ENCODE data around the gene RGS7BP.
"Not testable (repeated sequence)": the region's sequence is repeated elsewhere in the genome, so short reads cannot be mapped to it uniquely, and the experiment has no call there.

Gene RGS7BP

GRCh38 chr5:64505769-64506566, at the start of gene RGS7BP:
Gene RGS7BP, plus strand, starts transcription at chr5:64506015. Its CDS starts 610 bp downstream, at chr5:64506625.
- no peak for DNase-seq

GRCh38 chr5:64457846-64458245, 48.0 kb upstream of the RGS7BP start:
- DNase-seq: no peak

DNA sequence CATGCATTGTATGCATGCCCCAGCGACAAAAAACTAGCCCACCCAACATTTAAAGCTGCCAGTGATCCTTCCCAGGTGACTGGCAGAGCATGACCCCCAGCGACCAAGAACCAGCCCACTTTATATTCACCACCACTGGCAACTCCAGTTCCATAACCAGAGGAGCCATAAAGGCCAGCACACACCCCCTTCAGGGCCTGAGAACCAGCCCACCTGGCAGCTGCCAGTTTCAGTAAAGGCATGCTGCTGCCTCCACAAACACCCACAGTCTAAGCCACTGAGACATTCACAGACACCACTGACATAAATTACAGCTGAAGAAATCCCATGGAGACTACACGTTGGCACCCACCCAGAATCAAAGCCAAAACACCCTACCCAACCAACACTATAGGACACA, 46.9 kb upstream of the RGS7BP start:
- DNase-seq: no peak

DNA sequence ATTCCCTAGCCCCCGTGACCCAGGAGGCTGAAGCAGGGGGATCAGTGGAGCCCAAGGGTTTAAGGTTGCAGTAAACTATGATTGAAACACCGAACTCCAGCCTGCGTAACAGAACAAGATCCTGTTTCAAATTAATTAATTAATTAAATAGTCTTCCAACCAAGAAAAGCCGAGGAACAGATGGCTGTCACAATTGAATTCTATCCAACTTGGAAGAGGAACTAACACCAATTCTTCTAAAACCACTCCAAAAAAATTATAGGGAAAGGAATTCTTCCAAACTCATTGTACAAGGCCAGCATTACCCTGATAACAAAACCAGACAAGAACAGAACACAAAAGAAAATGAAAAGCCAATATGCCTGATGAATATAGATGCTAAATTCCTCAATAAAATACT, 43.4 kb upstream of the RGS7BP start:
- no peak for DNase-seq

GRCh38 chr5:64486163-64486562, 19.7 kb upstream of the RGS7BP start:
- DNase-seq: no peak

GRCh38 chr5:64487283-64487682, 18.5 kb upstream of the RGS7BP start:
- no peak for DNase-seq

DNA sequence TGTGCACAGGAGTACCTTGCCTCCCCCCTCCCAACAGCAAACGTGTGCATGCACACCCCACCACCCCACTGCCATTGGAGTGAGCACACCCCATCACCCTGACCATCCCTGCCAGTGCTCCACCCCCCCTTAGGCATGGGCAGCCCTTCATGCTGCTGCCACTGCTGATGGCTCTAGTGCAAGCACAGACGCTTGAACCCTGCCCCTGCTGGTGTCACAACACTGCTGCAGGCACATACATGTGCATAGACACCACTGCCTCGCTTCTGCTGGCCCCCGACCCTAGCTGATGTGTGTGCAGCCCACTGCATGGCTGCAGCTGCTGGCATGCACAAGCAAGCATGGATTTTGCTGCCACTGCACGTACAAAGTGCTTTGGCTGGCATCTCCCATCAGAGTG, 16.0 kb upstream of the RGS7BP start:
- no peak for DNase-seq

DNA sequence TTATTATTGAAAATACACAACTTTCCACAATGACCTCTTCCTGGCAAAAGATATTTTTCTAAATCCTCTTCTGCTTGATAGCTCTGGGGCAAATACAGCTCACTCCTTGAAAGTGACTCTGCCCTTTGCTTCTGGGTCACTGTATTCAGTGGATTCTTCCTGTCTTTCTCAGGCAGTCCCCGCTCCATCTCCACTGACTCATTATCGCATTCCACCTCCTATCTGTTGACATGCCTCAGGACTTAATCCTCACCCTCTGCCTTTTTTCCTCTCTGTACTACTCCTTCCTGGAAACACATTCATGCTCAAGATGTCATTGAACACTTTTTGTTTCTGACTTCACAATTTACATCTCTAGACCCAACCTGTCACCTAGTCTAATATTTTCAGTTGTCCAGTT, 8.4 kb upstream of the RGS7BP start:
- DNase-seq: no peak

DNA sequence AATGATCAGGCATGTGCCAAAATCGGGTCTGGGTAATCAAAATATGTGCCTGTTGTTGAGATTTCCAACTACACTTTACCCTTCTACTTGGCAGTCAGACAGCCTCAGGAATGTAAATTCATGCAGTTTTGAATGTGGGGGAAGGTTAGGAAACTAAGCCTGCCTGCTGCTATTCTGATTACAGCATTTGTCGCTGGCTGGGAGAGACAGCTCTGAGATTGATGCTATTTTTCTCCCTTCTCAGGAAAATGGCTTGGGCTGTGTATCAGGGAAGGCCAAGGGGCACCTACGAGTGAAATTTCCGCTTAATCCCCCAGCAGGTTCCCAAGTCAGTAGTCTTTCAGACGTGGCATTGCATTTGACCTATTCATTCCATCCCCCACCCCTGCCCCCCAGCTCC, 3.6 kb upstream of the RGS7BP start:
- DNase-seq: no peak

GRCh38 chr5:64506567-64507263, 900 bp downstream of the RGS7BP start:
- DNase-seq: no peak

DNA sequence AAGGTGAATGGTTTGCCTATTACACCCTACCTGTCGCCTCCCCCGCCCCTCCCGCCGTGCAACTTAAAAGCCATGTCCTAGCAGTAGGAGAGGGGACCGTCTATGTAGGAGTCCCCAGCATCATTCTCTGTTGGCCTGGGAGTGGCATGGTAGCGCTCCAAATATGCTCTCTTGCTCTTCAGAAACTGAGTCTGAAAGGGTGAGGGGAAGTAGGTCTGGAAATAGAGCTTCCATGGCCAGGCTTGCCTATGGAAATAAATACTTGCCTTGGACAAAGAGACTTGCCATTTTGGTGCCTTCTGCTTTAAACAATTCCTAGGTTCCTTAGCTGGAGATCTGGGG, 1.4 kb downstream of the RGS7BP start:
- DNase-seq: no peak

DNA sequence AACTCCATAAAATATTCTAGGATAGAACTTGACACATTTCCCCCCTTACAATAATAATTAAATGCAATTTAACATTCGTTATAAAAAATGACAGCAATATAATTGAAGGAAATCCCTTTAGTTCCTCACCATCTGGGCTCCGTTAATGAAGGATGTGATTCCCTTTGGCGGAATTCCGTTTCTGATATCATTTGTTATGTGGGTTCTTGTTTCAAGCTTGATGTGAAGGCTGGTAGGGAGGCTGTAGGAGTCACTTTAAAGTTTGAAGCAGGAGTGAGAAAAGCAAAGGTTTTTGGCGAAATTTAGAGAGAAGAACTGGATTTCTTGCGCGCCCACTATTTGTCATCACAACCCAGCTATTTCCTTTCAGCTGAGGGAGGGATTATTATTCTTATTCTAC, 4.0 kb downstream of the RGS7BP start:
- no peak for DNase-seq

GRCh38 chr5:64513492-64513891, 7.7 kb downstream of the RGS7BP start:
- DNase-seq: no peak

DNA sequence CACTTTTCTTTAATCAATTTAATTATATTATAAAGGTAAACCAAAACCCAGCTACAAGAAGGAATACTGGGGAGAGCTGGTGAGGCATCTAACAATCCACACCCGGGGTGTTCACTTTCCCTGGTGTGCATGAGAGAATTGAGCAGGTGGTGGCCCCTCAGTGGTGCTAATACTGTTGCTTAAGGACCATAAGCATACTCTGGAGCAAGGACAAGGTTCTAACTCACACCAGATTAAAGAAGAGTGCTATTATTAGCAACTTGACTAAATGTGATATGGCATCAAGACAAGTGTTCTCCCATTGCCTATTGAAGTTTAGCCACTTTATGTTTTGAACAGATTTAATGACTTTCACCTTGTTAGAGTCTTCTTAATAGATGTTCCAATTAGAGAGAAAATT, 8.8 kb downstream of the RGS7BP start:
- no peak for DNase-seq

DNA sequence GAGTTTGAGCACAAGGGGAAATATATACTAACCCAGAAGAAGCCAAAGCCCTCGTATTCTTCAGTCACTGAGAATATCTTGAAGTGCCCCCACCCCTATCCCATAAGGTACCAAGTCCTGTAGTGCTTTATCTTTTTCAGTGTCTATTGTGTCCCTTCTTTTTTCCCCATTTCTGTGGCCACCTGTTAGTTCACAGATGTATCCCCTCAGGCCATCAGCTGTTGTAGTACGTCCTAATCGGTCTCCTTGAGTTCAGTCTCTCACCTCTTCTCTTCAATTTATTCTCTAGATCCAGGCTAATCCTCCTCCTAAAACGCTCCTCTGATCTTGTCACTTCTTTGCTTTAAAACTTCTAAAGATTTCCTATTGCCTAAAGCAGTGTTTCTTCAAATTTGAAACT, 10.4 kb downstream of the RGS7BP start:
- no peak for DNase-seq

DNA sequence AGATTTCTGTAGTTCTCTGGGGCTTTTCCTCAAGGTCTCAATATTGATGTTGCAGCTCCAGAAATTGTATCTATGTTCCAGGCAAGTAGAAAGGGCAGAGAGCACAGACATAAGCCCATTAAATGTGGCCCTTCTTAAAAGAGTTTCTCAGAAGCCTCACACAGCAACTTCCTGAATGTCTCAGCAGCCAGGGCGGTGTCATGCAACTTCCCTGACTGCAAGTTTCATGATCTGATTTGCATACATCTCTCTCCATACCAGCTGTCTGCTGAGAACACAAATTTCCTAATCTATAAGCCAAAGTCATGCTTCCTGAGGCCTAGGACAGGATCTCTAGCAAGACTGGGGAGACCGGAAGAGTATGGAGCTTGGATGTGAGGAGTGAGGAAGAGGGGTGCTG, 13.0 kb downstream of the RGS7BP start:
- DNase-seq: no peak

GRCh38 chr5:64519263-64519662, 13.4 kb downstream of the RGS7BP start:
- DNase-seq: no peak

DNA sequence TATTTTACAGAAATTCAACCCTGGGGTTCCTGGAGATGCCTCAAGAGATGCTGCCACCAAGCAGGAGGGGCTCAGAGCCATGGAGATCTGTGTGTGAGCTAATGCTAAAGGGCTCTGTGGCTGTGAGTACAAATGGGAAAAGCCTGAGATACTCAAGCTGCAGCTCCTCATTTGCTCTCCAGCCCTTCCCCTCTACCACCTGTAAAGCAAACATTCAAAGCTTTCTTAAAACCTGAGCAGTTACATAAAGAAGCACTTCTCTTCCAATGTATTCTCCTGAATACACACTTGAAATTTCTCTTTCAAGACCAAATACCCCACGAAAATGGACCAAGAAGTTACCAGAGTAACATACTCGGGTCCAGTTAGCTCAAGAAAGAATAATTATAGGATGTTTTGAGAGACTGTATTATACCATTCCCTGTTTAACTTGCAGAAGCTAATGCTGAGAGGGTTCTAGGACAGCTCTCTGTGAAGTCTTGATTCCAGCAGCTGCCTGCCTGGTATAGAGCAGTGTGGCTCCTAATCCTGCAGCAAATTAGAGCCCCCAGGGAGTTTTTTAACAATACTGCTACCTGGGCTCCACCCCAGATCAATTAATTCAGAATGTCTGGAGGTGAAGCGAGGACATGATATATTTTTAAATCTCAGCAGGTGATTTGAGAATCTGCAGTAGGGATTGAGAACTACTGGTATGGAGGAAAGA, 21.1 kb downstream of the RGS7BP start:
- no peak for DNase-seq

GRCh38 chr5:64530076-64530475, 24.3 kb downstream of the RGS7BP start:
- no peak for DNase-seq

GRCh38 chr5:64532212-64532611, 26.4 kb downstream of the RGS7BP start:
- no peak for DNase-seq

DNA sequence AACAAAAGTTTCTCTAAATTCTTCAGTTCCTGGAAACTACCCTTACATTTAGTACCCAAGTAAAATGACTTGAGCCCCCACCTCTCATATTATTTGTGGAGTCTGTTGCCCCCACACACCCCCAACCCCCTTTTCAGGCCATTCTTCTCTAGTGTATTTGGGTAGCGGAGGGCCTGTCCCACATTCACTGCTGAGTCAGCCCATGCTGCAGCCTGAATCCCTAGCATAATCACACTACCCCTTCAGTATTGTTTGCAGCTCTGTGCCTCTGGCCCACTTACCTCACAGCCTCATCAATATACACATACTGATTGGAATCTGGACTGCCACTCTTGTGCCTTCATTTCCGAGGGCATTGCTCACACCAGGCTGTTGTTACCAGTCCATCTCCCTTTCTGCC, 26.8 kb downstream of the RGS7BP start:
- no peak for DNase-seq

DNA sequence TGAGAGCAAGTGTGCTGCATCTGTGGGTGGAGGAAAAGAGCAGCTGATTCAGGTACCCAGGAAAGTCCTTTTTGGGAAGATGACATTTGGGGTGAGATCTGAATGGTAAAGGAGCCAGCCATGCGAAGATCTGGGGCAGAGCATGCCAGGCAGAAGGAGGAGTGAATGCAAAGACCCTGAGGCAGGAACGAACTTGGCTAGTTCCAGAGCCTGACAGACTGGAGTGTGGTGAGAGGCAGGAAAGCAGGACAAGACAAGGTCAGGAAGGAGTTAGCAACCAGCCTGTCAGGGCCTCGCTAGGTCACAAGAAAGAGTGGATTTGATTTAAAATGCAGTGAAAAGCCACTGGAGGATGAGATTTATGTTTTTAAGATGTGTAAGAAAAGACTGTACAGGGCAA, 28.2 kb downstream of the RGS7BP start:
- DNase-seq: no peak

DNA sequence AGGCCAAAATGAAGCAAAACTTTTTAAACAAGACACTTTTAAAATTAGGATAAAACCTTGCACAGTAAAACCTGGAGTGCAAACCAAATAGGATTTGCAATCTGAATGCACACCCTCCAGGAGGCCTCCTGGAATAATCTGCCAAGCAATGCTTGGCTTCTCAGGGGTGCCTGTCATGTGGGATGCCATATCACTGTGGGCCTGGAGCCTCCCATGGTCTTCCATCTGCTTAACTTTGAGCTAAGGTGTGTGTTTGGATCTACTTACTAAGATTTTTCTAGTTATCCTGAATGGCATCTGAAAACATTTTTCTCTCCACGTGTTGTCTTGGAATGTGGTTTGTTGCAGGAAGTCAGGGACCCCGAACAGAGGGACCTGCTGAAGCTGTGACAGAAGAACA, 52.1 kb downstream of the RGS7BP start:
- DNase-seq: no peak

DNA sequence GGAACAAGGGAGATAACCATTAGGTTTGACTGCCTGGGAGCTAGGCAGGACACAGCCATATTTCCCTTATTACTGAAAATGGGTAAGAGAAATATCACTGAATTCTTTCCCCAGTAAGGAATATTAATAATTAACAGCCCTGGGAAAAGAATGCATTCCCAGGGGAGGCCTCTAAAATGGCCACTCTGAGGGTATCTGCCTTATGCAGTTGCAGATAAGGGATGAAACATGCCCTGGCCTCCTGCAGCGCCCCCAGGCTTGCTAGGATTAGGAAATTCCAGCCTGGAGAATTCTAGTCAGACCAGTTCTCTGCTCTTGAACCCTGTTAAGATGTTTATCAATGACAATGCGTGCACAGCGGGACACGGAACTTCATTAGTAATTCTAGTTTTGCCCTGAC, 52.8 kb downstream of the RGS7BP start:
- DNase-seq: not testable (repeated sequence)

Measured in stimulated activated CD4-positive, alpha-beta T cell treated with anti-CD3 and anti-CD28 coated beads, Interleukin-4, amount 100 ng/mL, for 1 hour (primary cell).